Measurements from ENCODE around the gene MXI1. TPM values are rescaled to one million over a fixed set of nuclear protein-coding genes. Genes with fewer than 3 reads are reported as not detected.
"Not testable (repeated sequence)": the region's sequence is repeated elsewhere in the genome, so short reads cannot be mapped to it uniquely, and the experiment has no call there.

MXI1 gene
- polyA plus RNA-seq, 1 experiment, result 17.3 TPM

- CTCF ChIA-PET, result no interaction called here
- no peak overlapping the region for H3K4me3 ChIP-seq (ENCODE audit: low read depth, low read length)
- TF ChIP-seq CTCF (IDR thresholded peaks at IDR 0.05; ENCODE audit: low read depth, low read length), result no peak
- H3K9me3 ChIP-seq (ENCODE audit: control insufficient read depth, insufficient read depth, low read length), result no peaks in the 10 kb centered on the region
- POLR2A ChIA-PET, result no interaction called here
- no peak overlapping the region for H3K27ac ChIP-seq (ENCODE audit: low read depth, low read length)
- DNase-seq (ENCODE audit: low read depth, low spot score), result no peak
- H3K27me3 ChIP-seq (ENCODE audit: control insufficient read depth, insufficient read depth, low read length), result peaks cover 11% of the 10 kb centered on the region
These were observed 28.2 kb upstream of the MXI1 start for GRCh38 chr10:110179220-110179619.

- ChIA-PET POLR2A (no interaction called here), CTCF (interaction anchor here (0.6 kb wide), 1 partner anchor 42 kb away, joined by 6 read pairs; no protein-coding TSS in a partner anchor)
- TF ChIP-seq CTCF (IDR thresholded peaks at IDR 0.05; ENCODE audit: low read depth, low read length), result no peak
- Histone ChIP-seq H3K27ac (ENCODE audit: low read depth, low read length) (no peak overlapping the region), H3K4me3 (ENCODE audit: low read depth, low read length) (no peak overlapping the region), H3K27me3 (ENCODE audit: control insufficient read depth, insufficient read depth, low read length) (peaks cover 4% of the 10 kb centered on the region), H3K9me3 (ENCODE audit: control insufficient read depth, insufficient read depth, low read length) (no peaks in the 10 kb centered on the region)
- no peak for DNase-seq (ENCODE audit: low read depth, low spot score)
These were observed 26.0 kb upstream of the MXI1 start for GRCh38 chr10:110181451-110181850.

GRCh38 chr10:110181911-110182310, 25.5 kb upstream of the MXI1 start:
- POLR2A ChIA-PET, result no interaction called here
- peaks cover 4% of the 10 kb centered on the region for H3K27me3 ChIP-seq (ENCODE audit: control insufficient read depth, insufficient read depth, low read length)
- no peak overlapping the region for H3K4me3 ChIP-seq (ENCODE audit: low read depth, low read length)
- TF ChIP-seq CTCF (IDR thresholded peaks at IDR 0.05; ENCODE audit: low read depth, low read length), result no peak
- no peak for DNase-seq (ENCODE audit: low read depth, low spot score)
- CTCF ChIA-PET, result interaction anchor here (0.6 kb wide), 1 partner anchor 43 kb away, joined by 6 read pairs; no protein-coding TSS in a partner anchor
- no peak overlapping the region for H3K27ac ChIP-seq (ENCODE audit: low read depth, low read length)
- no peaks in the 10 kb centered on the region for H3K9me3 ChIP-seq (ENCODE audit: control insufficient read depth, insufficient read depth, low read length)

- Histone ChIP-seq H3K4me3 (ENCODE audit: low read depth, low read length) (no peak overlapping the region), H3K9me3 (ENCODE audit: control insufficient read depth, insufficient read depth, low read length) (no peaks in the 10 kb centered on the region; the same call in 1 of the 2 replicates), H3K27ac (ENCODE audit: low read depth, low read length) (no peak overlapping the region), H3K27me3 (ENCODE audit: control insufficient read depth, insufficient read depth, low read length) (peaks cover 4% of the 10 kb centered on the region)
- POLR2A ChIA-PET, result no interaction called here
- CTCF ChIA-PET, result no interaction called here
- TF ChIP-seq CTCF (IDR thresholded peaks at IDR 0.05; ENCODE audit: low read depth, low read length), result no peak
- DNase-seq (ENCODE audit: low read depth, low spot score), result no peak
These were observed 23.0 kb upstream of the MXI1 start for GRCh38 chr10:110184398-110184797.

- CTCF ChIA-PET; POLR2A ChIA-PET; DNase-seq (ENCODE audit: low read depth, low spot score); H3K27me3 ChIP-seq (ENCODE audit: control insufficient read depth, insufficient read depth, low read length); H3K27ac ChIP-seq (ENCODE audit: low read depth, low read length); H3K4me3 ChIP-seq (ENCODE audit: low read depth, low read length); H3K9me3 ChIP-seq (ENCODE audit: control insufficient read depth, insufficient read depth, low read length): not testable (repeated sequence)
These were observed 21.7 kb upstream of the MXI1 start for GRCh38 chr10:110185646-110186182.
